Peyer's patch (tissue), 4 donors: Measurements from ENCODE around the gene SH3RF3.

ENCODE experiments used
- POLR2A ChIP-seq, 2 donors: fragments of 450-650 bp; IDR thresholded peaks; one replicate each; pipeline ENCODE4 v1.5.1; 2017; ENCODE audit warnings: antibody characterized with exemption in 2 of 2, mild to moderate bottlenecking in 2 of 2, moderate library complexity in 2 of 2
- TF ChIP-seq, protein P1 (sequence below), 6 experiments: fragments of 450-650 bp in 4 of 6; fragments of 200-600 bp in 2 of 6; sonication (generic) in 1 of 6; IDR thresholded peaks; one replicate each; pipeline ENCODE4 v1.5.1; 2017 to 2019; ENCODE audit warnings: antibody characterized with exemption in 6 of 6, mild to moderate bottlenecking in 3 of 6, moderate library complexity in 1 of 6

- TF ChIP-seq, protein P1, sequence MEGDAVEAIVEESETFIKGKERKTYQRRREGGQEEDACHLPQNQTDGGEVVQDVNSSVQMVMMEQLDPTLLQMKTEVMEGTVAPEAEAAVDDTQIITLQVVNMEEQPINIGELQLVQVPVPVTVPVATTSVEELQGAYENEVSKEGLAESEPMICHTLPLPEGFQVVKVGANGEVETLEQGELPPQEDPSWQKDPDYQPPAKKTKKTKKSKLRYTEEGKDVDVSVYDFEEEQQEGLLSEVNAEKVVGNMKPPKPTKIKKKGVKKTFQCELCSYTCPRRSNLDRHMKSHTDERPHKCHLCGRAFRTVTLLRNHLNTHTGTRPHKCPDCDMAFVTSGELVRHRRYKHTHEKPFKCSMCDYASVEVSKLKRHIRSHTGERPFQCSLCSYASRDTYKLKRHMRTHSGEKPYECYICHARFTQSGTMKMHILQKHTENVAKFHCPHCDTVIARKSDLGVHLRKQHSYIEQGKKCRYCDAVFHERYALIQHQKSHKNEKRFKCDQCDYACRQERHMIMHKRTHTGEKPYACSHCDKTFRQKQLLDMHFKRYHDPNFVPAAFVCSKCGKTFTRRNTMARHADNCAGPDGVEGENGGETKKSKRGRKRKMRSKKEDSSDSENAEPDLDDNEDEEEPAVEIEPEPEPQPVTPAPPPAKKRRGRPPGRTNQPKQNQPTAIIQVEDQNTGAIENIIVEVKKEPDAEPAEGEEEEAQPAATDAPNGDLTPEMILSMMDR (IDR thresholded peaks at IDR 0.05) = no peak
- TF ChIP-seq POLR2A (IDR thresholded peaks at IDR 0.05) = no peak
These were observed 275.7 kb downstream of the SH3RF3 start for GRCh38 chr2:109404681-109405080.
